Endothelial cell of umbilical vein (primary cell): ENCODE data around the gene NCEH1. TPM values are rescaled to one million over a fixed set of nuclear protein-coding genes. Genes with fewer than 3 reads are reported as not detected.

ENCODE experiments used
- BruUV-seq: library from RNA; stranded (reverse); fragments of 400-500 nt; replicated peaks from 2 replicates; lab custom pipeline; 2021; lab: Mats Ljungman, UMichigan
- CTCF ChIA-PET: fragments of 300-600, 350-600 bp; sonication (Branson Sonifier 250); formaldehyde crosslinking; loops from one replicate; lab custom pipeline; 2021; ENCODE audit warnings: antibody characterized with exemption, inconsistent platforms; lab: Charles Lee
- POLR2A ChIA-PET: fragments of 300-600, 350-600 bp; sonication (Branson Sonifier 250); formaldehyde crosslinking; loops from one replicate; lab custom pipeline; 2021; ENCODE audit warnings: antibody characterized with exemption, inconsistent platforms; lab: Charles Lee
- DNase-seq: peaks from one replicate; pipeline ENCODE4 v3.0.0-alpha.2; 2011; ENCODE audit warnings: low read depth, low spot score
- FAIRE-seq: peaks from 2 replicates; lab custom pipeline; 2011; peaks lifted over from hg19 to GRCh38; lab: Jason Lieb, UNC
- H2AFZ ChIP-seq: 2 replicates; pipeline ENCODE4 v1.6.0; 2012; ENCODE audit warnings: low read depth, low read length, control low read depth, inconsistent platforms
- H3K27ac ChIP-seq: 2 replicates; pipeline ENCODE4 v1.5.1; 2011; ENCODE audit warnings: low read depth, mild to moderate bottlenecking, control low read depth, low read length, moderate library complexity; ENCODE audit not compliant: insufficient read depth
- H3K27me3 ChIP-seq, 2 experiments: 2 replicates each; pipeline versions ENCODE4 v1.6.0 to v1.6.1; 2011; ENCODE audit warnings: low read length in 2 of 2, mixed read lengths in 1 of 2; ENCODE audit not compliant: control insufficient read depth in 2 of 2, insufficient read depth in 2 of 2
- H3K36me3 ChIP-seq, 2 experiments: 2 replicates in 1 of 2; 3 replicates in 1 of 2; pipeline ENCODE4 v1.5.1; 2011; ENCODE audit warnings: low read length in 2 of 2, mild to moderate bottlenecking in 1 of 2, moderate library complexity in 1 of 2; ENCODE audit not compliant: control insufficient read depth in 2 of 2, insufficient read depth in 2 of 2; ENCODE audit errors: extremely low read depth in 1 of 2
- H3K4me1 ChIP-seq: 3 replicates; pipeline ENCODE4 v1.5.1; 2011; ENCODE audit warnings: mild to moderate bottlenecking, low read length; ENCODE audit not compliant: control insufficient read depth, insufficient read depth; ENCODE audit errors: extremely low read depth
- H3K4me2 ChIP-seq: 2 replicates; pipeline ENCODE4 v1.6.1; 2011; ENCODE audit warnings: low read length, control low read depth, mixed read lengths; ENCODE audit not compliant: insufficient read depth
- H3K4me3 ChIP-seq, 3 experiments: fragments of 200-600 bp in 1 of 3; sonication (generic), shearing (Covaris generic) in 1 of 3; replicated peaks in 1 of 3; 2 replicates each; pipeline ENCODE4 v1.5.1; 2011 to 2016; ENCODE audit warnings: control low read depth in 3 of 3, low read length in 3 of 3, mild to moderate bottlenecking in 2 of 3, inconsistent platforms in 1 of 3, low read depth in 1 of 3, moderate library complexity in 1 of 3; ENCODE audit not compliant: insufficient read depth in 1 of 3
- H3K79me2 ChIP-seq: 2 replicates; pipeline ENCODE4 v1.6.0; 2012; ENCODE audit warnings: low read length, inconsistent platforms; ENCODE audit not compliant: control insufficient read depth, insufficient read depth
- H3K9ac ChIP-seq: replicated peaks from 2 replicates; pipeline ENCODE3; 2011; ENCODE audit warnings: low read length, control low read depth; ENCODE audit not compliant: insufficient read depth; ENCODE audit errors: extremely low read depth
- H3K9me1 ChIP-seq: replicated peaks from 3 replicates; pipeline ENCODE4 v1.6.0; 2011; ENCODE audit warnings: mild to moderate bottlenecking, low read length; ENCODE audit not compliant: control insufficient read depth, insufficient read depth; ENCODE audit errors: extremely low read depth
- H3K9me3 ChIP-seq: replicated peaks from 2 replicates; pipeline ENCODE4 v1.5.1; 2012; ENCODE audit warnings: low read length, inconsistent platforms; ENCODE audit not compliant: control insufficient read depth, insufficient read depth
- H4K20me1 ChIP-seq: replicated peaks from 2 replicates; pipeline ENCODE3; 2011; ENCODE audit warnings: mild to moderate bottlenecking, low read length; ENCODE audit not compliant: control insufficient read depth, insufficient read depth; ENCODE audit errors: extremely low read depth
- EZH2 ChIP-seq: IDR thresholded peaks from 2 replicates; pipeline ENCODE4 v1.6.1; 2012; ENCODE audit warnings: borderline replicate concordance, low read depth, mild to moderate bottlenecking, moderate library complexity, low read length, inconsistent platforms; ENCODE audit not compliant: severe bottlenecking
- FOS ChIP-seq: IDR thresholded peaks from 2 replicates; pipeline ENCODE4 v1.6.1; 2011; ENCODE audit warnings: mild to moderate bottlenecking, low read length, moderate library complexity, borderline replicate concordance; ENCODE audit not compliant: insufficient read depth
- GATA2 ChIP-seq: IDR thresholded peaks from 2 replicates; pipeline ENCODE4 v1.7.0; 2011; ENCODE audit warnings: low read depth, mild to moderate bottlenecking, moderate library complexity, mixed read lengths, low read length; ENCODE audit not compliant: insufficient read length, insufficient read depth
- JUN ChIP-seq: IDR thresholded peaks from 2 replicates; pipeline ENCODE4 v1.6.1; 2011; ENCODE audit warnings: borderline replicate concordance, low read depth; ENCODE audit not compliant: insufficient read length, insufficient read depth
- MYC ChIP-seq: IDR thresholded peaks from one replicate; pipeline ENCODE4 v1.6.1; 2011; ENCODE audit warnings: mild to moderate bottlenecking, low read depth, low read length
- POLR2A ChIP-seq: IDR thresholded peaks from 2 replicates; pipeline ENCODE4 v1.6.1; 2012; ENCODE audit warnings: low read depth, mild to moderate bottlenecking, control low read depth, low read length
- POLR2AphosphoS5 ChIP-seq: IDR thresholded peaks from 2 replicates; pipeline ENCODE4 v1.6.1; 2012; ENCODE audit warnings: low read depth, mild to moderate bottlenecking, control low read depth, low read length, moderate library complexity; ENCODE audit not compliant: insufficient read depth
- dilution Hi-C: fragments of 300-500 bp; cut with MboI; formaldehyde crosslinking; loops from one replicate; pipeline ENCODE4 v1.15.0; 2019; ENCODE audit warnings: low sequenced_read_pairs; ENCODE audit not compliant: extremely low pct_ligation_motif_present
- intact Hi-C: fragments of 100-400 bp; cut with micrococcal nuclease; formaldehyde crosslinking; loops from one replicate; pipeline ENCODE4 v1.10.0; 2022
- polyA plus RNA-seq, 4 experiments: library from polyadenylated mRNA; depleted of rRNA in 3 of 4; stranded (reverse) in 3 of 4; unstranded in 1 of 4; fragments of >200 nt; gene quantifications; 2 replicates each; pipeline versions ENCODE4 v1.2.1 to v1.2.3, GENCODE V29; 2011 to 2012; ENCODE audit warnings: missing spikeins in 1 of 4
- total RNA-seq: library from RNA; stranded (reverse); gene quantifications from 2 replicates; pipeline ENCODE4 v1.2.3, GENCODE V29; 2021
- TF ChIP-seq, protein P1 (sequence below), 2 donors: IDR thresholded peaks; 1 replicate in 1 of 2; 2 replicates in 1 of 2; pipeline ENCODE4 v1.5.1; 2011; ENCODE audit warnings: low read length in 2 of 2, mild to moderate bottlenecking in 2 of 2, moderate library complexity in 2 of 2, control low read depth in 1 of 2, inconsistent platforms in 1 of 2, low read depth in 1 of 2; ENCODE audit not compliant: insufficient read depth in 1 of 2; ENCODE audit errors: extremely low read depth in 1 of 2
- TF ChIP-seq, protein P2 (sequence below): IDR thresholded peaks from 2 replicates; pipeline ENCODE4 v1.6.1; 2011; ENCODE audit not compliant: insufficient read depth, insufficient read length

Gene NCEH1
- total and polyA plus RNA-seq, 2 donors (not counting 3 experiments of a cell fraction or from before 2014, with no cell fraction given) = 10.0 to 20.3 TPM

DNA sequence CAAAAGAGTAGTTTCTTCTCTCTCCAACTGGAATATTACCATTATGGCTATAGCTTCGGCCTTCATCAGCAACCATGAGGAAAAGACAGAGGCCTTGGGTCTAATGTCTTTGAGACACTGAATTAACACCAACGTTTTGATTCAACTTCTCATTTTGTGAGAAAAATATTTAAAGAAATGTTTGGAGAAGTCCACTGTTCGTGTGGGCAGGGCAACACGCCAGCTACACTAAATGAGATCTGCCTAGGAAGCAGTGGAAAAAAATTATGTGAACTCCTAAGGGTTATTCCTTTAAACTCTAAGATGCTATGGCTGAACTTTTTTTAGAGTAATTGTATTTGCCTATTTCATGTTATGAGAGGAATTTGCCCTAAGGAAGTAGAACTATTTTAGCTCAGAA lies 41.8 kb downstream of the NCEH1 start:
- ChIA-PET POLR2A (no interaction called here), CTCF (interaction anchor here (0.7 to 5.5 kb wide), 8 partner anchors 10 to 337 kb away, joined by 3 to 65 read pairs (median 4); no protein-coding TSS in a partner anchor)
- H3K27me3 ChIP-seq = no peaks in the 10 kb centered on the region
- no peaks in the 10 kb centered on the region for H3K36me3 ChIP-seq
- dilution Hi-C loops (no loop called here), intact Hi-C loops (loop anchor here (5.0 kb wide), 1 partner anchor 312 kb away; no protein-coding TSS in a partner anchor)
- H3K4me2 ChIP-seq = no peak overlapping the region
- DNase-seq (peak; percentile 24), FAIRE-seq (no peak)
- no peaks in the 10 kb centered on the region for H3K9me3 ChIP-seq
- H3K9ac ChIP-seq = no peak overlapping the region
- no peaks in the 10 kb centered on the region for H4K20me1 ChIP-seq
- no peaks in the 10 kb centered on the region for H3K9me1 ChIP-seq
- H2AFZ ChIP-seq = no peak overlapping the region
- H3K4me3 ChIP-seq = no peak overlapping the region
- H3K79me2 ChIP-seq = peaks cover 15% of the 10 kb centered on the region
- BruUV-seq = no TSS peak
- TF ChIP-seq FOS (no peak), GATA2 (no peak), JUN (no peak), MYC (no peak), POLR2A (no peak), EZH2 (no peak), POLR2AphosphoS5 (no peak)
- TF ChIP-seq, protein P1, sequence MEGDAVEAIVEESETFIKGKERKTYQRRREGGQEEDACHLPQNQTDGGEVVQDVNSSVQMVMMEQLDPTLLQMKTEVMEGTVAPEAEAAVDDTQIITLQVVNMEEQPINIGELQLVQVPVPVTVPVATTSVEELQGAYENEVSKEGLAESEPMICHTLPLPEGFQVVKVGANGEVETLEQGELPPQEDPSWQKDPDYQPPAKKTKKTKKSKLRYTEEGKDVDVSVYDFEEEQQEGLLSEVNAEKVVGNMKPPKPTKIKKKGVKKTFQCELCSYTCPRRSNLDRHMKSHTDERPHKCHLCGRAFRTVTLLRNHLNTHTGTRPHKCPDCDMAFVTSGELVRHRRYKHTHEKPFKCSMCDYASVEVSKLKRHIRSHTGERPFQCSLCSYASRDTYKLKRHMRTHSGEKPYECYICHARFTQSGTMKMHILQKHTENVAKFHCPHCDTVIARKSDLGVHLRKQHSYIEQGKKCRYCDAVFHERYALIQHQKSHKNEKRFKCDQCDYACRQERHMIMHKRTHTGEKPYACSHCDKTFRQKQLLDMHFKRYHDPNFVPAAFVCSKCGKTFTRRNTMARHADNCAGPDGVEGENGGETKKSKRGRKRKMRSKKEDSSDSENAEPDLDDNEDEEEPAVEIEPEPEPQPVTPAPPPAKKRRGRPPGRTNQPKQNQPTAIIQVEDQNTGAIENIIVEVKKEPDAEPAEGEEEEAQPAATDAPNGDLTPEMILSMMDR (IDR thresholded peaks at IDR 0.05; ENCODE audit: extremely low read depth in 1 of 2, insufficient read depth in 1 of 2, low read depth in 1 of 2, low read length in 2 of 2) = no peak
- TF ChIP-seq, protein P2, sequence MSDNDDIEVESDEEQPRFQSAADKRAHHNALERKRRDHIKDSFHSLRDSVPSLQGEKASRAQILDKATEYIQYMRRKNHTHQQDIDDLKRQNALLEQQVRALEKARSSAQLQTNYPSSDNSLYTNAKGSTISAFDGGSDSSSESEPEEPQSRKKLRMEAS = no peak
- H3K27ac ChIP-seq = no peak overlapping the region
- peaks cover 10% of the 10 kb centered on the region for H3K4me1 ChIP-seq
